Measurements from ENCODE around the gene PTPN23.

DNA sequence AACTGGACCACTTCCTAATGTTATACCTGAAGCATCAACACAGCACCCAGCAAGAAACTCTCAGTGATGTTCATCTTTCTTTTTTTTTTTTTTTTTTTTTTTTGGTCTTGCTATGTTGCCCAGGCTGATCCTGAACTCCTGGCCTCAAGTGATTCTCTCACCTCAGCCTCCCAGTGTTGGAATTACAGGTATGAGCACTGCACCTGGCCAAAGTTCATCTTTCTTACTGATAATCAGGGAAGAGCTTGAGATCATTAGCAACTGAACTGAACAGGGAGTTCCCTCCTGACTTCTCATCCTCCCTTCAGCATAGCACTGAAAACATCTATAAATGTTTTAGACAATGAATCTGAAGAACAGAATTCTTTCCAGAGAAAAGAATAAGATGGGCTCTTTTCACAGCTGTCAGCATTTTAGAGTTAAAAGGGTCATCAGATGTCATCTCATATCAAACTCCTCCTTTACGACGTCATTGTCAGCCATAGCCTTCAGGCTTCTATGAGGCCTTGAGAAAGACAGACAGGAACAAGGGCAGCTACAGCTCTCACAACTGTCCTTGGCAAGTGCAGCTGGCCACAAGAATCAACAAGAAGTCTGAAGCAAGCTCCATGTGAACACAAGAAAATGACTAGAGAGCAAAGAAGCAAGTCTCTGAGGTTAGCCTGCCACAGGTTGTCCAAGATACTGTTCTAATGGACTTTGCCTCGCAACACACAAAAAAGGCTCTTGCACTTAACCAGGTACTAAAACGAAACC is 61.2 kb downstream of the PTPN23 start:
- TF ChIP-seq EZH2 (IDR thresholded peaks at IDR 0.05; ENCODE audit: low read depth, unreplicated experiment) (no peak), POLR2AphosphoS5 (IDR thresholded peaks at IDR 0.05; ENCODE audit: low read depth) (no peak), EZH2phosphoT487 (IDR thresholded peaks at IDR 0.05; ENCODE audit: unreplicated experiment) (no peak)
- TF ChIP-seq, protein P1, sequence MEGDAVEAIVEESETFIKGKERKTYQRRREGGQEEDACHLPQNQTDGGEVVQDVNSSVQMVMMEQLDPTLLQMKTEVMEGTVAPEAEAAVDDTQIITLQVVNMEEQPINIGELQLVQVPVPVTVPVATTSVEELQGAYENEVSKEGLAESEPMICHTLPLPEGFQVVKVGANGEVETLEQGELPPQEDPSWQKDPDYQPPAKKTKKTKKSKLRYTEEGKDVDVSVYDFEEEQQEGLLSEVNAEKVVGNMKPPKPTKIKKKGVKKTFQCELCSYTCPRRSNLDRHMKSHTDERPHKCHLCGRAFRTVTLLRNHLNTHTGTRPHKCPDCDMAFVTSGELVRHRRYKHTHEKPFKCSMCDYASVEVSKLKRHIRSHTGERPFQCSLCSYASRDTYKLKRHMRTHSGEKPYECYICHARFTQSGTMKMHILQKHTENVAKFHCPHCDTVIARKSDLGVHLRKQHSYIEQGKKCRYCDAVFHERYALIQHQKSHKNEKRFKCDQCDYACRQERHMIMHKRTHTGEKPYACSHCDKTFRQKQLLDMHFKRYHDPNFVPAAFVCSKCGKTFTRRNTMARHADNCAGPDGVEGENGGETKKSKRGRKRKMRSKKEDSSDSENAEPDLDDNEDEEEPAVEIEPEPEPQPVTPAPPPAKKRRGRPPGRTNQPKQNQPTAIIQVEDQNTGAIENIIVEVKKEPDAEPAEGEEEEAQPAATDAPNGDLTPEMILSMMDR (conservative IDR thresholded peaks at IDR 0.05; ENCODE audit: low read depth in 2 of 2): no peak

All from GM23338 (cell line).